Measurements from ENCODE around the gene FXYD2.

The FXYD2 gene

DNA sequence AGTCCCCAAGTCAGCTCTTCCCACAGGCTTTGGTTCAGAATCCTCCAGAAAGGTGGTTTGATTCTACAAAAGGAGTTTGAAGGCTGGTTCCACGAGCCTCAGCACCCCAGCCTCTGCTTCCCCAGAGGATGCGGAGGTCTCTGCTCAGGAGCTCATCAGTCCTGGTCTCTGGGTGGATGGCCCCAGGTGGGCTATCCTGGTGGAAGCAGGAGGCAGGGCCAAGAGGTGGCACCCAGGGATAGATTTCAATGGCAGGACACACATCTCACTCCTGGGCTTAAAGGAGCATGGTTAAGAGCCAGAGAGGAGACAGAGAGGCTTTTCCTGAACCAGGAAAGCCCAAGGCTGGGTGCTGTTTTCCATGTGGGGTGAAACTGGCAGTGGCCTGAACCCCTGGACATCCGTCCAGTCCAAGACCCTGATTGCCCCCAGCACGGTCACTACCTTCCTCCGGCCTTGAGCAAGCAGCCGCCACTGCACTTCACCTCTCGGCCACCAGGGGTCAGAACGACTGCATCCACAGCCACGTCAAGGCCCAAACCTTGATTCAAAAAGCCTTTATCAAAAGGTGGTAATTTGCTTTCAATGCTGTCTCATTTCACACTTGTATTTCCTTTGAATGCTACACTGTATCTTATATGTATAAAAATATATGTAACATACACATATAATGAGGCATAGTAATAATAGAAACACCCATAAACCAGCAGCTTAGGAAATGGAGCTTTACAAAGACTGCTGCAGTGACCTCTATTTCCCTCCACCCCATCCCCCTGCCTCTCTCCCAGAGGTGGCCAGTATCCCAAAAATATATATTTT, 19.3 kb upstream of the FXYD2 start:
- TF ChIP-seq ZFX (IDR thresholded peaks at IDR 0.05): no peak
- TF ChIP-seq, protein P1, sequence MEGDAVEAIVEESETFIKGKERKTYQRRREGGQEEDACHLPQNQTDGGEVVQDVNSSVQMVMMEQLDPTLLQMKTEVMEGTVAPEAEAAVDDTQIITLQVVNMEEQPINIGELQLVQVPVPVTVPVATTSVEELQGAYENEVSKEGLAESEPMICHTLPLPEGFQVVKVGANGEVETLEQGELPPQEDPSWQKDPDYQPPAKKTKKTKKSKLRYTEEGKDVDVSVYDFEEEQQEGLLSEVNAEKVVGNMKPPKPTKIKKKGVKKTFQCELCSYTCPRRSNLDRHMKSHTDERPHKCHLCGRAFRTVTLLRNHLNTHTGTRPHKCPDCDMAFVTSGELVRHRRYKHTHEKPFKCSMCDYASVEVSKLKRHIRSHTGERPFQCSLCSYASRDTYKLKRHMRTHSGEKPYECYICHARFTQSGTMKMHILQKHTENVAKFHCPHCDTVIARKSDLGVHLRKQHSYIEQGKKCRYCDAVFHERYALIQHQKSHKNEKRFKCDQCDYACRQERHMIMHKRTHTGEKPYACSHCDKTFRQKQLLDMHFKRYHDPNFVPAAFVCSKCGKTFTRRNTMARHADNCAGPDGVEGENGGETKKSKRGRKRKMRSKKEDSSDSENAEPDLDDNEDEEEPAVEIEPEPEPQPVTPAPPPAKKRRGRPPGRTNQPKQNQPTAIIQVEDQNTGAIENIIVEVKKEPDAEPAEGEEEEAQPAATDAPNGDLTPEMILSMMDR (conservative IDR thresholded peaks at IDR 0.05): peak; percentile 95
- no peak overlapping the region for H3K27ac ChIP-seq

DNA sequence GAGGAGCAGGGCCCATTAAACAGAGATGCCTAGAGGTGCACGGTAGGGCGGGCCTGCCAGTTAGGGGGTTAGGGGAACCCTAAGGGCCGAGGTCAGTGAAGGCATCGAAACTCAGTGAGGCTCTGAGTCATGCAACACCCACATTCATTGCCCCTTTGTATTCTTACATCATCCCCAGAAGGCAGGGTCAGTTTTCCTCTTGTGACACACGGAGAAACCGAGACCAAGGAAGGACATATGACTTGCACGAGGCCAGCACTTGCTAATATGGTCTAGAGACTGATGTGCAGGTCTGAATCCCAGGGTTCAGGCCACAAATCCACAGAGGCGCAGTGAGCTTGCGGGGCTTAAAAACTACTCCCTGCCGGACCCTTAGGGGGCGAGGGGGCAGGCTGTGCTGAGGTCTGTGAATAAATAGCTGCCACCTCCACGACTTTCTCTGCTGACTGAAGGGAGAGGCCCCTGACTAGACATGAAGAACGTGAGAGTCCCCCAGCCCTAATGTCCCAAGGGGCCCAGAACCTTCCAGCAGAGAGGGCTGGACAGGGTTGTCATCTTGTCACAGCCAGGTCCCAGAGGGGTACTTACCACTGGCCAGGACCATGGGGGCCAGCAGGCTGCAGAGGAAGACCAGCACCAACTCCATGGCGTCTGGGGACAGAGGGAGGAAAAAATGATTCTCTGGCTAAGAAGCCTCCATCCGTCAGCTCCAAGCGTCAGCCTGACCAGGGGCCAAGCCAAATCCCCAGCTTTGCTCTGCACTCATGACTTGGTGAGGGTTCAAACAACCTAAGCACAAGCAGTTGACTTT, 17.8 kb upstream of the FXYD2 start:
- TF ChIP-seq ZFX (IDR thresholded peaks at IDR 0.05): no peak
- TF ChIP-seq, protein P1 (conservative IDR thresholded peaks at IDR 0.05): no peak
- H3K27ac ChIP-seq: no peak overlapping the region

DNA sequence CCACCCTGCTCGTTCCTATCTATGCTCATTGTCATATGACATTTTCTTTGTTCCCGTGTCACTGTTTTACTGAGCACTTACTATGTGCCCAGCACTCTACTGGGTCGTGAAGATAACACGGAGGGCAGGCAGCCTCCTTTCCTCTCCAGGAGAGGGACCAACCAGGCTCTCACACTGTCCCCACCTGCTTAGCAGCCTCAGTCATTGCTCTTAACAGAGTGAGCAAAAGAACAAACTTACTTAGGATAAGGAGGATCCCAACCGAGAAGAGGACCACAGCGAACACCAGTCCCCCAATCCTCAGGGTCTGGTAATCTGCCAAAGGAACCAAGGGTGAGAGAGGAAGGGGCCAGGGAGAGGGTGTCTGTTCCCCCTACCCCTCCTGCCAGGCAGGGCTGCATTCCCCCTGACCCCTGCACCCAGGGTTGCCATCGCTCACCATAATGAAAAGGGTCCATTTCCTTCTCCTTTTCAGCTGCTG, 17.0 kb upstream of the FXYD2 start:
- no peak overlapping the region for H3K27ac ChIP-seq
- TF ChIP-seq, protein P1 (conservative IDR thresholded peaks at IDR 0.05): no peak
- TF ChIP-seq ZFX (IDR thresholded peaks at IDR 0.05): no peak

DNA sequence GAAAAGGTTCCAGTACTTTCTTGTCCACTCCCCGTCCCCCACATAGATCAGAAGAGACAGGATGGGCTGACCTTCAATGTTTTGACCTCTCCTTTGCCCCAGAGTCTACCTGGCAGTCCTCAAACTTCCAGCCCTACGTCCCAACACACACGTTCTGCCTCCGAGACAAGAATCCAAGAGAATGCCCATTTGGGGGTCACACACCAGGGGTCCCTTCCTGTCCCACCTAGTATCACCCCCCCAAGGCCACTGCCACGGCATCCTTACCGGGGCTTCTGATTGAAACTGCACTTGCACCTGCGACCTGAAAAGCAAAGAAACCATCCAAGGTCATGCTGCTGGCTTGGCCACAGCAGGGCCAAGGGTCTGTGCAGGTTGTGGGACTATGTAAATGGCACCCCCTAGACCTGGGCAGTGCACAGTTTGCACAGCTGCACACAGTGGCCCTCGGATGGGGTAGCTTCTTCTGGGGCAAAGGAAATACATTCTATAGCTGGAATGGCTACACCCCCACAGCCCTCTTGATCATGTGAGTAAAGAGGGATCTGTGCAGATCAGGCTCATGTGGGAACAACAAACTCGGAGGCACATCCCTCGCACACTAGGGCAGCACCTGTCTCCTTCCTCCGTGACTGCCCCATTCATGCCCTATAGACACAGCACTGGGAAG, 16.5 kb upstream of the FXYD2 start:
- TF ChIP-seq, protein P1 (conservative IDR thresholded peaks at IDR 0.05): no peak
- TF ChIP-seq ZFX (IDR thresholded peaks at IDR 0.05): no peak
- no peak overlapping the region for H3K27ac ChIP-seq

DNA sequence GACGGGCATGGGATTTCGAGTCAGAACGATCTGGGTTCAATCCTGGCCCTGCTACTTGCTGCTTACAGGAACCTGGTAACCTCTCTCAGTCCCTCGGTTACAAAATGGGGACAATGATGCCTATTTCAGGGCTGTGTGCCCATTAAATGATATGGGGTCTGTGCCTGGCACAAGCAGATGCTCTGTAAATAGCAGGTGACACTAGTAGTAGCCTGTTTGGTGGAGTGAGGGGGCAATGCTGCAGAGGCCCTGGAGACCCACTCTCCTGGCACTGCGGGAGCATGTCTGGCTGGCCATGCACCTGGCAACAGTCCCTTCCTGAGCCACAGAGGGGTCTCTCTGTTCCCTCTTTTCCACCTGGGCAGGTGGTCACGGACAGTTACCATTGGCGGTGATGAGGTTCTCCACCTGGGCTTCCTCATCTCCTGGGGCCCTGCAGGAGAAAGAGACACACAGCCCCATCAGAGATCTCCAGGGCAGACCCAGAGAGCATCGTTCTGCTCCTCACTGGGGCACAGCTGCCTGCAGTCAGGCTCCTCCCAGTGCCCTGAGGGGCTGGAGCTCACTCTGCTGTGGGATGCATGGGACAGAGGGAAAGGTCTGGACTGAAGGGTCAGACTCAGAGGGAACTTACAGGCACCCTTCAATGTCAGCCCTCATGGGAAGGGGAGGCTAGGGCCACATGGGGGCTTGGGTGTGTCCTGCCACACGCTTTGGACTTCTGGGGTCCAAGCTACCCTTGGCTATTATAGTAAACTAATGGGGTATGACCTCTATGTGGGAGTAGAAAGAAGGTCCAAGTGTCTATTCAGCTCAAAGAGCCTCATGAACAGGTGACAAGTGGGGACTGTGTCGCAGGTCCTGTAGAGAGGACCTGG, 15.6 kb upstream of the FXYD2 start:
- no peak overlapping the region for H3K27ac ChIP-seq
- TF ChIP-seq, protein P1 (conservative IDR thresholded peaks at IDR 0.05): no peak
- TF ChIP-seq ZFX (IDR thresholded peaks at IDR 0.05): no peak

DNA sequence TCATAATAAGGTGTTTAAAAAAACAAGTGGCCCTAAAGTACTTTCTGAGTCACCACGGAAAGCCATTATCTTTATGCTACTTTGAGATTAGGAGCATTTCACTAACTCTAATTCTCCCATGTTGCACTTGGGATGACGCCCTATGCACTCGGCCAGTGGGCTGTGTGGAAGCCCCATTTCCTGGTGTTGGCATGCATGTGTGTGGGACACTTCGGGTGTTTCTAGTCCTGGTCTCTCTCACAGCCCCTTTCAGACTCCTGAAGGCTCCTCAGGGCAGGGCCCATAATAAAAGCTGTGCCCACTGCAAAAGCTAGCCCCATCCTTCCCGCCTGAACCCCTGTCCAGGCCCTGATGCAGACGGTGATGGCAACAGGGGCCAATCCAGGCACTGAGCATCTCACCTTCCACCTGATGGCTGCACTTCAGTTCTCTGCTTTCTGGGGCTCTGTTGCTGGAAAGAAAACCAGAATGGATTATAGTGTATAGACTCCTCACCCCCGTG, 14.9 kb upstream of the FXYD2 start:
- TF ChIP-seq, protein P1 (conservative IDR thresholded peaks at IDR 0.05): no peak
- no peak for TF ChIP-seq ZFX (IDR thresholded peaks at IDR 0.05)
- H3K27ac ChIP-seq: no peak overlapping the region
